Keratinocyte (primary cell): ENCODE results near the gene SZT2. TPM values are rescaled to one million over a fixed set of nuclear protein-coding genes. Genes with fewer than 3 reads are reported as not detected.

Source experiments
- DNase-seq: peaks from one replicate; pipeline ENCODE4 v3.0.0-alpha.2; 2011; ENCODE audit warnings: low read depth, missing footprints, low spot score
- FAIRE-seq: peaks from 2 replicates; lab custom pipeline; 2011; peaks lifted over from hg19 to GRCh38; lab: Jason Lieb, UNC
- H2AFZ ChIP-seq: 2 replicates; pipeline ENCODE4 v1.6.0; 2012; ENCODE audit warnings: low read length, control low read depth, inconsistent platforms; ENCODE audit not compliant: control insufficient read depth
- H3K27ac ChIP-seq: 2 replicates; pipeline ENCODE4 v1.5.1; 2011; ENCODE audit warnings: low read length; ENCODE audit not compliant: control insufficient read depth, insufficient read depth
- H3K27me3 ChIP-seq: 3 replicates; pipeline ENCODE4 v1.6.0; 2011; ENCODE audit warnings: low read length; ENCODE audit not compliant: control insufficient read depth, insufficient read depth; ENCODE audit errors: extremely low read depth
- H3K36me3 ChIP-seq, 2 experiments: 2 replicates in 1 of 2; 3 replicates in 1 of 2; pipeline ENCODE4 v1.5.1; 2011; ENCODE audit warnings: low read length in 2 of 2, mild to moderate bottlenecking in 1 of 2; ENCODE audit not compliant: control insufficient read depth in 2 of 2, insufficient read depth in 2 of 2; ENCODE audit errors: extremely low read depth in 1 of 2
- H3K4me1 ChIP-seq: 3 replicates; pipeline ENCODE4 v1.5.1; 2011; ENCODE audit warnings: low read length; ENCODE audit not compliant: control insufficient read depth, insufficient read depth; ENCODE audit errors: extremely low read depth
- H3K4me2 ChIP-seq: 3 replicates; pipeline ENCODE4 v1.6.0; 2011; ENCODE audit warnings: low read depth, low read length; ENCODE audit not compliant: control insufficient read depth, insufficient read depth; ENCODE audit errors: extremely low read depth
- H3K4me3 ChIP-seq, 3 experiments: fragments of 200-600 bp in 1 of 3; sonication (generic) in 1 of 3; 2 replicates in 2 of 3; 3 replicates in 1 of 3; pipeline ENCODE4 v1.5.1; 2011 to 2016; ENCODE audit warnings: low read length in 3 of 3, mild to moderate bottlenecking in 3 of 3, control low read depth in 2 of 3, inconsistent platforms in 1 of 3, low read depth in 1 of 3, mixed read lengths in 1 of 3, mixed run types in 1 of 3, moderate library complexity in 1 of 3; ENCODE audit not compliant: control insufficient read depth in 2 of 3, insufficient read depth in 2 of 3; ENCODE audit errors: extremely low read depth in 1 of 3
- H3K79me2 ChIP-seq: 2 replicates; pipeline ENCODE4 v1.6.0; 2012; ENCODE audit warnings: low read length; ENCODE audit not compliant: control insufficient read depth, insufficient read depth
- H3K9ac ChIP-seq: 3 replicates; pipeline ENCODE4 v1.6.0; 2011; ENCODE audit warnings: low read length; ENCODE audit not compliant: control insufficient read depth, insufficient read depth; ENCODE audit errors: extremely low read depth
- H3K9me1 ChIP-seq: 3 replicates; pipeline ENCODE4 v1.6.0; 2011; ENCODE audit warnings: low read length; ENCODE audit not compliant: control insufficient read depth, insufficient read depth; ENCODE audit errors: extremely low read depth
- H3K9me3 ChIP-seq: 2 replicates; pipeline ENCODE4 v1.5.1; 2012; ENCODE audit warnings: low read depth, low read length; ENCODE audit not compliant: control insufficient read depth
- H4K20me1 ChIP-seq: 3 replicates; pipeline ENCODE4 v1.6.0; 2011; ENCODE audit warnings: low read length; ENCODE audit not compliant: control insufficient read depth, insufficient read depth; ENCODE audit errors: extremely low read depth
- CTCF ChIP-seq, 3 experiments: IDR thresholded peaks in 1 of 3; conservative IDR thresholded peaks in 1 of 3; optimal IDR thresholded peaks in 1 of 3; 2 replicates in 2 of 3; 3 replicates in 1 of 3; pipeline versions ENCODE3 to v1.5.1; 2011; ENCODE audit warnings: low read length in 3 of 3, mild to moderate bottlenecking in 3 of 3, moderate library complexity in 2 of 3, control low read depth in 1 of 3, inconsistent platforms in 1 of 3; ENCODE audit not compliant: insufficient read depth in 2 of 3; ENCODE audit errors: extremely low read depth in 1 of 3
- EZH2 ChIP-seq: IDR thresholded peaks from one replicate; pipeline ENCODE4 v1.6.1; 2012; ENCODE audit warnings: inconsistent platforms, mild to moderate bottlenecking, low read length, moderate library complexity
- dilution Hi-C: fragments of 300-500 bp; cut with MboI; formaldehyde crosslinking; loops from one replicate; pipeline ENCODE4 v1.7.0; 2020; ENCODE audit warnings: low sequenced_read_pairs; ENCODE audit not compliant: extremely low pct_ligation_motif_present
- polyA plus RNA-seq, 5 experiments: library from polyadenylated mRNA; depleted of rRNA in 3 of 5; stranded (reverse) in 3 of 5; stranded (forward) in 1 of 5; unstranded in 1 of 5; fragments of >200 nt; gene quantifications; 1 replicate in 1 of 5; 2 replicates in 3 of 5; 3 replicates in 1 of 5; pipeline versions ENCODE4 v1.2.1 to v1.2.3, GENCODE V29; 2011 to 2012; ENCODE audit warnings: missing spikeins in 2 of 5, low read depth in 1 of 5, low replicate concordance in 1 of 5

SZT2 gene
- polyA plus RNA-seq, 1 donor (not counting 4 experiments of a cell fraction or from before 2014, with no cell fraction given) = 6.1 TPM

- Histone ChIP-seq H3K9ac (no peak overlapping the region), H3K36me3 (peaks cover 31 to 32% of the 10 kb centered on the region in 2 experiments), H2AFZ (no peak overlapping the region), H3K9me1 (no peaks in the 10 kb centered on the region), H3K9me3 (no peaks in the 10 kb centered on the region), H3K27ac (no peak overlapping the region), H3K4me3 (no peak overlapping the region), H3K27me3 (no peaks in the 10 kb centered on the region), H3K79me2 (no peaks in the 10 kb centered on the region), H4K20me1 (no peaks in the 10 kb centered on the region), H3K4me2 (no peak overlapping the region), H3K4me1 (no peaks in the 10 kb centered on the region)
- dilution Hi-C loops = no loop called here
- DNase-seq (no peak), FAIRE-seq (no peak)
- TF ChIP-seq CTCF (optimal IDR thresholded peaks at IDR 0.05 in 1 of 3, IDR thresholded peaks at IDR 0.05 in 1 of 3, conservative IDR thresholded peaks at IDR 0.05 in 1 of 3; ENCODE audit: extremely low read depth in 1 of 3, insufficient read depth in 2 of 3, low read length in 3 of 3) = no peak
- no peak for TF ChIP-seq EZH2
These were observed 26.2 kb downstream of the SZT2 start for GRCh38 chr1:43415901-43416300.

GRCh38 chr1:43418858-43419257 is 29.2 kb downstream of the SZT2 start:
- H3K4me2 ChIP-seq = no peak overlapping the region
- no peaks in the 10 kb centered on the region for H3K9me1 ChIP-seq
- no peak overlapping the region for H3K27ac ChIP-seq
- no peaks in the 10 kb centered on the region for H4K20me1 ChIP-seq
- H3K4me1 ChIP-seq = no peaks in the 10 kb centered on the region
- peaks cover 5% of the 10 kb centered on the region for H3K9me3 ChIP-seq
- H3K36me3 ChIP-seq = peaks cover 41 to 54% of the 10 kb centered on the region in 2 experiments
- dilution Hi-C loops = no loop called here
- no peak overlapping the region for H2AFZ ChIP-seq
- no peak overlapping the region for H3K9ac ChIP-seq
- H3K4me3 ChIP-seq = no peak overlapping the region
- DNase-seq = no peak
- H3K27me3 ChIP-seq = no peaks in the 10 kb centered on the region
- no peak for TF ChIP-seq CTCF (optimal IDR thresholded peaks at IDR 0.05 in 1 of 3, IDR thresholded peaks at IDR 0.05 in 1 of 3, conservative IDR thresholded peaks at IDR 0.05 in 1 of 3; ENCODE audit: extremely low read depth in 1 of 3, insufficient read depth in 2 of 3, low read length in 3 of 3)
- no peaks in the 10 kb centered on the region for H3K79me2 ChIP-seq
- no peak for FAIRE-seq
